Kidney (tissue), 14 donors: Measurements from ENCODE around the gene OSCP1. TPM values are rescaled to one million over a fixed set of nuclear protein-coding genes. Genes with fewer than 3 reads are reported as not detected.

Experiments
- DNase-seq, 5 donors: peaks; one replicate each; pipeline ENCODE4 v3.0.0-alpha.2; 2013 to 2020
- FAIRE-seq: peaks from 2 replicates; lab custom pipeline; 2012; peaks lifted over from hg19 to GRCh38; lab: Jason Lieb, UNC
- H3K27ac ChIP-seq, 2 donors: one replicate each; pipeline ENCODE4 v1.7.0; 2013; ENCODE audit warnings: low read depth in 2 of 2, low read length in 2 of 2, inconsistent platforms in 1 of 2
- H3K27me3 ChIP-seq: one replicate; pipeline ENCODE4 v1.7.1; 2013; ENCODE audit warnings: low read length, inconsistent platforms; ENCODE audit not compliant: control insufficient read depth, insufficient read depth
- H3K36me3 ChIP-seq, 3 donors: one replicate each; pipeline versions ENCODE4 v1.7.0 to v1.7.1; 2013; ENCODE audit warnings: low read length in 3 of 3, control low read depth in 1 of 3, inconsistent platforms in 1 of 3; ENCODE audit not compliant: insufficient read depth in 3 of 3, control insufficient read depth in 2 of 3
- H3K4me1 ChIP-seq, 3 donors: one replicate each; pipeline versions ENCODE4 v1.7.0 to v1.7.1; 2013; ENCODE audit warnings: low read length in 3 of 3, inconsistent platforms in 1 of 3, low read depth in 1 of 3; ENCODE audit not compliant: control insufficient read depth in 2 of 3, insufficient read depth in 2 of 3
- H3K4me3 ChIP-seq, 3 donors: one replicate each; pipeline versions ENCODE4 v1.7.0 to v1.8.1; 2013; ENCODE audit warnings: low read length in 3 of 3, control low read depth in 1 of 3, inconsistent platforms in 1 of 3
- H3K9ac ChIP-seq, 3 donors: one replicate each; pipeline versions ENCODE4 v1.7.0 to v1.7.1; 2013; ENCODE audit warnings: low read length in 3 of 3, control low read depth in 1 of 3, inconsistent platforms in 1 of 3
- H3K9me3 ChIP-seq, 3 donors: one replicate each; pipeline versions ENCODE4 v1.7.0 to v1.7.1; 2013; ENCODE audit warnings: low read length in 3 of 3, control low read depth in 1 of 3, inconsistent platforms in 1 of 3; ENCODE audit not compliant: control insufficient read depth in 2 of 3, insufficient read depth in 1 of 3
- CTCF ChIP-seq: IDR thresholded peaks from 3 replicates; pipeline ENCODE4 v1.5.1; 2012; ENCODE audit warnings: mild to moderate bottlenecking, moderate library complexity, borderline replicate concordance; ENCODE audit not compliant: insufficient read depth; ENCODE audit errors: extremely low read depth
- intact Hi-C: fragments of 100-400 bp; cut with DNase I; formaldehyde crosslinking; loops from one replicate; pipeline ENCODE4 v1.11.1; 2022
- polyA plus RNA-seq: library from polyadenylated mRNA; stranded (reverse); fragments of 350-450 nt; fragmentation: Illumina TruSeq; extraction: RNeasy Lipid Tissue Mini Kit (QIAGEN cat#74804); gene quantifications from one replicate; pipeline ENCODE4 v1.2.3, GENCODE V29; 2014; ENCODE audit warnings: low read depth, low replicate concordance; ENCODE audit not compliant: insufficient read depth
- total RNA-seq: library from RNA; stranded (reverse); fragmentation: NEBNext Ultra II Directional; extraction: Animal tissue kit (Norgen Biotek cat#: 25700); gene quantifications from one replicate; pipeline ENCODE4 v1.2.1, GENCODE V29; 2021
- donor health status: control.
- donor health status: control.
- donor health status: control.
- donor health status: control.
- donor health status: control.
- donor health status: DM: yes; HTN: yes; CAD: no.
- donor health status: Normal renal cell carcinoma (clear cell type).

The OSCP1 gene
- total and polyA plus RNA-seq, 2 donors from 2014 or later: 22.0 to 27.8 TPM

GRCh38 chr1:36420409-36420808 lies 29.8 kb downstream of the OSCP1 start:
- Histone ChIP-seq H3K4me3 (no peak overlapping the region), H3K27me3 (no peaks in the 10 kb centered on the region), H3K9me3 (no peaks in the 10 kb centered on the region), H3K4me1 (no peaks in the 10 kb centered on the region), H3K9ac (no peak overlapping the region), H3K27ac (no peak overlapping the region), H3K36me3 (peaks cover 0 to 10% (median 10%) of the 10 kb centered on the region in 3 donors)
- FAIRE-seq (no peak), DNase-seq (no peak)
- TF ChIP-seq CTCF: no peak
- intact Hi-C loops: loop anchor here (5.0 kb wide), 1 partner anchor 78 kb away; no protein-coding TSS in a partner anchor

- intact Hi-C loops: no loop called here
Measured at GRCh38 chr1:36419569-36419968, 30.7 kb downstream of the OSCP1 start.

GRCh38 chr1:36419140-36419539 lies 31.1 kb downstream of the OSCP1 start:
- intact Hi-C loops: no loop called here
- Histone ChIP-seq H3K4me3 (no peak overlapping the region), H3K36me3 (peaks cover 0 to 10% (median 10%) of the 10 kb centered on the region in 3 donors), H3K27me3 (no peaks in the 10 kb centered on the region), H3K4me1 (no peaks in the 10 kb centered on the region), H3K9ac (no peak overlapping the region), H3K9me3 (no peaks in the 10 kb centered on the region), H3K27ac (no peak overlapping the region)
- FAIRE-seq (no peak), DNase-seq (no peak)
- no peak for TF ChIP-seq CTCF

More at GRCh38 chr1:36419569-36419968, 30.7 kb downstream of the OSCP1 start:
- TF ChIP-seq CTCF: no peak
- Histone ChIP-seq H3K4me1 (no peaks in the 10 kb centered on the region), H3K27ac (no peak overlapping the region), H3K9ac (no peak overlapping the region), H3K27me3 (no peaks in the 10 kb centered on the region), H3K4me3 (no peak overlapping the region), H3K36me3 (peaks cover 0 to 10% (median 10%) of the 10 kb centered on the region in 3 donors), H3K9me3 (no peaks in the 10 kb centered on the region)
- FAIRE-seq (no peak), DNase-seq (no peak)

- H3K27me3 ChIP-seq: no peaks in the 10 kb centered on the region
- intact Hi-C loops: no loop called here
Measured at GRCh38 chr1:36417931-36418330, 32.3 kb downstream of the OSCP1 start.

More at GRCh38 chr1:36417931-36418330, 32.3 kb downstream of the OSCP1 start:
- Histone ChIP-seq H3K36me3 (peaks cover 0 to 10% (median 10%) of the 10 kb centered on the region in 3 donors), H3K4me1 (no peaks in the 10 kb centered on the region), H3K9ac (no peak overlapping the region), H3K4me3 (no peak overlapping the region), H3K9me3 (no peaks in the 10 kb centered on the region), H3K27ac (no peak overlapping the region)
- DNase-seq (no peak), FAIRE-seq (no peak)
- no peak for TF ChIP-seq CTCF
